ENCODE data around the gene NKD1.

The NKD1 gene

GRCh38 chr16:50616883-50617645 lies 68.9 kb downstream of the NKD1 start:
- no peak for DNase-seq

- DNase-seq: no peak
Observed at GRCh38 chr16:50617646-50618184, 69.5 kb downstream of the NKD1 start.

GRCh38 chr16:50618238-50618918 lies 70.2 kb downstream of the NKD1 start:
- DNase-seq: no peak

- DNase-seq: no peak
Observed at GRCh38 chr16:50619702-50620491, 71.7 kb downstream of the NKD1 start.

- DNase-seq: no peak
Observed at GRCh38 chr16:50620646-50621451, 72.7 kb downstream of the NKD1 start.

- no peak for DNase-seq
Observed at GRCh38 chr16:50621452-50621792, 73.2 kb downstream of the NKD1 start.

- no peak for DNase-seq
Observed at GRCh38 chr16:50622029-50622428, 73.8 kb downstream of the NKD1 start.

GRCh38 chr16:50622643-50623369 lies 74.6 kb downstream of the NKD1 start:
- no peak for DNase-seq

GRCh38 chr16:50624449-50624970 lies 76.3 kb downstream of the NKD1 start:
- no peak for DNase-seq

GRCh38 chr16:50625374-50625773 lies 77.2 kb downstream of the NKD1 start:
- no peak for DNase-seq

GRCh38 chr16:50626868-50627267 lies 78.7 kb downstream of the NKD1 start:
- DNase-seq: no peak

GRCh38 chr16:50627419-50627818 lies 79.2 kb downstream of the NKD1 start:
- DNase-seq: no peak

GRCh38 chr16:50628156-50628802 lies 80.1 kb downstream of the NKD1 start:
- no peak for DNase-seq

- DNase-seq: no peak
Observed at GRCh38 chr16:50629334-50629733, 81.1 kb downstream of the NKD1 start.

- DNase-seq: no peak
Observed at GRCh38 chr16:50630394-50631020, 82.3 kb downstream of the NKD1 start.

GRCh38 chr16:50631249-50631984 lies 83.2 kb downstream of the NKD1 start:
- DNase-seq: no peak

GRCh38 chr16:50631985-50632576 lies 83.9 kb downstream of the NKD1 start:
- no peak for DNase-seq

GRCh38 chr16:50632927-50633800 lies 85.0 kb downstream of the NKD1 start:
- DNase-seq: no peak
